Measurements from ENCODE around the gene PPP4R2.

PPP4R2 gene

DNA sequence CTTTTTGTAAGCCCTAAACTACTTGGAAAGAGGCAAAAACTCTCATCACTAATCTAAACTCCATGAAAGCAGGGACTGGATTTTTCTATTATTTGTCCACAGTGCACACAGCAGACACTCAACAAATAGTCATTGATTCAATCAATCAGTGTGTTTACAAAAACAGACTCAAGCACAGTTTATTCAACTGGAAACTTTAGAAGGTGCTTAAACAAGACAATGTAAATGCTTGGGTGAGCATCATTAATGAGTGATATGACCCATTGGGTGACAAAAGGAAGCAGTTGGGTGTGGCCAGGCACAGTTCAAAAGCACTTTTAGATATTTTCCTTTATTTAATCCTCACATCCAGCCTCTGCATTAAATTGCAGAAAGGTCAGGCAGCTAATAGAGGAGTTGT, 32.0 kb upstream of the PPP4R2 start:
- no peak overlapping the region for H3K4me3 ChIP-seq (ENCODE audit: low read depth, low read length)
- TF ChIP-seq, protein P1, sequence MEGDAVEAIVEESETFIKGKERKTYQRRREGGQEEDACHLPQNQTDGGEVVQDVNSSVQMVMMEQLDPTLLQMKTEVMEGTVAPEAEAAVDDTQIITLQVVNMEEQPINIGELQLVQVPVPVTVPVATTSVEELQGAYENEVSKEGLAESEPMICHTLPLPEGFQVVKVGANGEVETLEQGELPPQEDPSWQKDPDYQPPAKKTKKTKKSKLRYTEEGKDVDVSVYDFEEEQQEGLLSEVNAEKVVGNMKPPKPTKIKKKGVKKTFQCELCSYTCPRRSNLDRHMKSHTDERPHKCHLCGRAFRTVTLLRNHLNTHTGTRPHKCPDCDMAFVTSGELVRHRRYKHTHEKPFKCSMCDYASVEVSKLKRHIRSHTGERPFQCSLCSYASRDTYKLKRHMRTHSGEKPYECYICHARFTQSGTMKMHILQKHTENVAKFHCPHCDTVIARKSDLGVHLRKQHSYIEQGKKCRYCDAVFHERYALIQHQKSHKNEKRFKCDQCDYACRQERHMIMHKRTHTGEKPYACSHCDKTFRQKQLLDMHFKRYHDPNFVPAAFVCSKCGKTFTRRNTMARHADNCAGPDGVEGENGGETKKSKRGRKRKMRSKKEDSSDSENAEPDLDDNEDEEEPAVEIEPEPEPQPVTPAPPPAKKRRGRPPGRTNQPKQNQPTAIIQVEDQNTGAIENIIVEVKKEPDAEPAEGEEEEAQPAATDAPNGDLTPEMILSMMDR (IDR thresholded peaks at IDR 0.05; ENCODE audit: low read depth, low read length) = no peak
- in situ Hi-C loops (cut with HindIII; ENCODE audit: low sequenced_read_pairs) = no loop called here
- no peak for DNase-seq (ENCODE audit: low read depth, low spot score)

DNA sequence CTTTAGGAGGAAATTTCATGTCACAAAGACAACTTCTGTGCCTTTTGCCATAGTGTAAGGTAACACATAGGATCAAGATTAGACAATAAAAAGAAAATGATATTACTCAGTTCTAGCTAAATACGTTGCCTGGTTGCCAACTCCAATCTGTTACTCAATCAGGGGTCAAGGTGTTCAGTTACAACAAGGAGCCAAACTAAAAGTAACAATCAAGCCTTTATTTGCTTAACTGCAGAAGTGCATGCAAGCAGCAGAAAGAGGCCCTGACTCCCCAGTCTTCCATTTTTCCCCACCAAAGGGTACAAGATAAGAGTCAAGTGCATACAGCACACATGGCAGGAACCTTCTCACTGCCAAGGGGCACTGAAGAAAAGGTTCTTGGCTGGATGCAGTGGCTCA, 28.3 kb upstream of the PPP4R2 start:
- in situ Hi-C loops (cut with HindIII; ENCODE audit: low sequenced_read_pairs) = no loop called here
- H3K4me3 ChIP-seq (ENCODE audit: low read depth, low read length) = no peak overlapping the region
- DNase-seq (ENCODE audit: low read depth, low spot score) = no peak
- TF ChIP-seq, protein P1 (IDR thresholded peaks at IDR 0.05; ENCODE audit: low read depth, low read length) = no peak

DNA sequence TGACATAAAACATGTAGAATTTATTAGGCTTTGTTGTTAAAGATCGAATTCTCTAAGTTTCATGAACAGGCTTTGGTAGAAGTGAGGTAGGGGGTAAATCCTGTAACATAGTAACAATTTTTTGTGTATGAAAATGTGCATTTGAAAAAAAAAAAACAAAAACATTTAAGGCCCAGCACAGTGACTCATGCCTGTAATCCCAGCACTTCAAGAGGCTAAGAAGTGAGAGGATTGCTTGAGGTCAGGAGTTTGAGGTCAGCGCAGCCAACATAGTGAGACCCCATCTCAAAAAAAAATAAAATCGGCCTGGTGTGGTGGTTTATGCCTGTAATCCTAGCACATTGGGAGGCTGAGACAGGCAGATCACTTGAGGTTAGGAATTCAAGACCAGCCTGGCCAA, 26.8 kb upstream of the PPP4R2 start:
- DNase-seq (ENCODE audit: low read depth, low spot score) = peak; percentile 9

DNA sequence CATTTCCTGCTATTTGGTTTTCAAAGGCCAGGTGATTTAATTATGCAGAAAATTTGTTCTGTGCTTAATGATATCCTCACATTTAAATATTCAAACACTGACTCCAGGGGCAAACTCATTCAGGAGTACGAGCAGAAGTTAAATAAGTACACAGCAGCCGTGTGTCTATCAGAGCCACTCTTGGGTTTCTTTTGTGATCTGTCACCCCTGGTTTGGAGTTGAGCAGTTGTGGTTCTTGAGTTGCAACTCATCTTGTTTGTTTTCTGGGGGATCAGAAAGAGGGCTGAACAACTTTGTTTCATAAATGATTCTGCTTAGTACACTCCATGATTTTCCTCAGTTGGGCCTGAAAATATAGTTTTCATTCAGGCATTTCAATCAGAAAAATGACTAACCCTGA, 25.7 kb upstream of the PPP4R2 start:
- in situ Hi-C loops (cut with HindIII; ENCODE audit: low sequenced_read_pairs) = no loop called here
- no peak for DNase-seq (ENCODE audit: low read depth, low spot score)
- no peak overlapping the region for H3K4me3 ChIP-seq (ENCODE audit: low read depth, low read length)
- TF ChIP-seq, protein P1 (IDR thresholded peaks at IDR 0.05; ENCODE audit: low read depth, low read length) = no peak

More for the DNA sequence above, 26.8 kb upstream of the PPP4R2 start:
- TF ChIP-seq, protein P1 (IDR thresholded peaks at IDR 0.05; ENCODE audit: low read depth, low read length) = no peak
- in situ Hi-C loops (cut with HindIII; ENCODE audit: low sequenced_read_pairs) = no loop called here
- H3K4me3 ChIP-seq (ENCODE audit: low read depth, low read length) = no peak overlapping the region

DNA sequence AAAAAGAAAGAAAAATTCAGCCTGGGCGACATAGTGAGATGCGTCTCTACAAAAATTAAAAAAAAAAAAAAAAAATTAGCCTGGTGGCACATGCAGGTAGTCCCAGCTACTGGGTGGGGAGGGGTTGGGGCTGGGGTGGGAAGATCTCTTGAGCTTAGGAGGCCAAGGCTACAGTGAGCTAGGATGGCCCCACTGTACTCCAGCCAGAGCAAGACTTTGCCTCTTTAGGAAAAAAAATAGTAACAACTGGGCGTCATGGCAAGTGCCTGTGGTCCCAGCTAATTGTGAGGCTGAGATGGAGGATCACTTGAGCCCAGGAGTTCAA, 23.9 kb upstream of the PPP4R2 start:
- no peak overlapping the region for H3K4me3 ChIP-seq (ENCODE audit: low read depth, low read length)
- DNase-seq (ENCODE audit: low read depth, low spot score) = no peak
- TF ChIP-seq, protein P1 (IDR thresholded peaks at IDR 0.05; ENCODE audit: low read depth, low read length) = no peak
- in situ Hi-C loops (cut with HindIII; ENCODE audit: low sequenced_read_pairs) = no loop called here

DNA sequence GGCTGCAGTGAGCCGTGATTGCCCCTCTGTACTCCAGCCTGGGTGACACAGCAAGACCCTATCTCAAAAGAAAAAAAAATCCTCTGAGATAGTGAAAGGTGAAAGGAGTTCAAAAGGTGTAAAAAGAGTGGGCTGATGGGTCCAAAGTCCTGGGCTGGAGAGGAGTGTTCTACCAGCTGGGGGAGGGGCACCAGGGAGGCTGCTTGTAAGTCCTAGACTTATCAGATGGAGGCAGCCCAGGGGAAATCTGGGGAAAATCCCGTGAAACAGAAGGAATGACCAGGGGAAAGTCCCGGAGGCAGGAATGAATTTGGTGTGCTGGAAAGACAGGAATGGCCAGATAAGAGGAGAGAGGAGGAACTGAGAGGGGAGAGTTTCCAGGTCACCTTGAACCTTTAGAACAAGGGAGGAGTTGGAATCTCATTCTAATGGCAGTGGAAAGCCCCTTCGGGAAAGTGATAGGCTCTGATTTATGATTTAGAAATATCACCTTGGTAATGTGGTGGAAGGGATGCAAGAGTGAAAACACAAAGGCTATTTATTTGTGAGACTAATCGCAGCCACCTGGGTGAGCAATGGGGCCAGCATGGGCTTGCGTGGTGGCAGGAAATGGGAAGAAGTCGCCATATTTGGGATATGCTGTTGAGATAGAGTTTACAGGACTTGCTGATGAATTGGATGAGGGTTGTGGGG, 23.4 kb upstream of the PPP4R2 start:
- TF ChIP-seq, protein P1 (IDR thresholded peaks at IDR 0.05; ENCODE audit: low read depth, low read length) = no peak
- DNase-seq (ENCODE audit: low read depth, low spot score) = no peak
- H3K4me3 ChIP-seq (ENCODE audit: low read depth, low read length) = no peak overlapping the region
- in situ Hi-C loops (cut with HindIII; ENCODE audit: low sequenced_read_pairs) = no loop called here

All from astrocyte of the spinal cord (primary cell).